C4-2B (cell line): ENCODE results near the gene ADSS1.

ENCODE experiments used
- ZFX ChIP-seq: fragments of 450-650 bp; IDR thresholded peaks from 2 replicates; pipeline ENCODE4 v1.6.1; 2017
- TF ChIP-seq, protein P1 (sequence below): fragments of 450-650 bp; conservative IDR thresholded peaks from 2 replicates; pipeline ENCODE4 v1.5.1; 2017; ENCODE audit warnings: mild to moderate bottlenecking

DNA sequence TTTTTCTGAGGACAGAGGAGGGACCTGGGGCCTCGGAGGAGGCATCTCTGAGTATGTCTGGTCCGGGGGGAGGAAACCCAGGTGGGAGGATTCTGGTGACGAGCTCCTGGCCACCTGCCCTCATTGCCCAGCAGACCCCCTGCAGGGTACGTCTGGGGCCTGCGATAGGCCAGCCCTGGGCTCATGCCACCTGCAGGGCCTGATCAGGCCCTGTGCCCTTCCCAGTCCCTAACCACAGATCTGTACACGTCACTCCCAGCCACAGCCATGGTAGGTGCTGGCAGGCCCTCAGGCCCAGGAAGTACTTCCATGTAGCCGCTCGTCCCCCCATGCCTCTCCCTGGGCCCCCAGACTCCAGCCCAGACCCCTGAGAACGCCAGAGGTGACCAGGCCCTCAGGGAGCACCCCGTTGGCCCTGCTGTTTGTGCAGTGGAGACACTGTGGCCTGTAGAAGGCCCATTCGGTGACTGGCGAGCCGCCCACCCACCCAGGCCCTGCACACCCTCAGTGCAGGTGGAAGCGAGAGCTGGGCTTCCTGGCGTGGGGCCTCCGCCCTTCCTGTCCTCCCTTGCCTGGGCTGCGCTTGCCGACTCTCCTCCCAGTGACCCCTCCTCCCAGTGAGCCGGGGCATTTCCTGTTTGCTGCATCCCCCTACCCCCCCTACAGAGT lies 28.9 kb upstream of the ADSS1 start:
- TF ChIP-seq, protein P1, sequence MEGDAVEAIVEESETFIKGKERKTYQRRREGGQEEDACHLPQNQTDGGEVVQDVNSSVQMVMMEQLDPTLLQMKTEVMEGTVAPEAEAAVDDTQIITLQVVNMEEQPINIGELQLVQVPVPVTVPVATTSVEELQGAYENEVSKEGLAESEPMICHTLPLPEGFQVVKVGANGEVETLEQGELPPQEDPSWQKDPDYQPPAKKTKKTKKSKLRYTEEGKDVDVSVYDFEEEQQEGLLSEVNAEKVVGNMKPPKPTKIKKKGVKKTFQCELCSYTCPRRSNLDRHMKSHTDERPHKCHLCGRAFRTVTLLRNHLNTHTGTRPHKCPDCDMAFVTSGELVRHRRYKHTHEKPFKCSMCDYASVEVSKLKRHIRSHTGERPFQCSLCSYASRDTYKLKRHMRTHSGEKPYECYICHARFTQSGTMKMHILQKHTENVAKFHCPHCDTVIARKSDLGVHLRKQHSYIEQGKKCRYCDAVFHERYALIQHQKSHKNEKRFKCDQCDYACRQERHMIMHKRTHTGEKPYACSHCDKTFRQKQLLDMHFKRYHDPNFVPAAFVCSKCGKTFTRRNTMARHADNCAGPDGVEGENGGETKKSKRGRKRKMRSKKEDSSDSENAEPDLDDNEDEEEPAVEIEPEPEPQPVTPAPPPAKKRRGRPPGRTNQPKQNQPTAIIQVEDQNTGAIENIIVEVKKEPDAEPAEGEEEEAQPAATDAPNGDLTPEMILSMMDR: no peak
- no peak for TF ChIP-seq ZFX
